ENCODE measurements around the gene FMNL2.
A peak's percentile ranks its signal among the peaks of the same experiment; 100 is the strongest.
"Not testable (repeated sequence)": the region's sequence is repeated elsewhere in the genome, so short reads cannot be mapped to it uniquely, and the experiment has no call there.

The FMNL2 gene

DNA sequence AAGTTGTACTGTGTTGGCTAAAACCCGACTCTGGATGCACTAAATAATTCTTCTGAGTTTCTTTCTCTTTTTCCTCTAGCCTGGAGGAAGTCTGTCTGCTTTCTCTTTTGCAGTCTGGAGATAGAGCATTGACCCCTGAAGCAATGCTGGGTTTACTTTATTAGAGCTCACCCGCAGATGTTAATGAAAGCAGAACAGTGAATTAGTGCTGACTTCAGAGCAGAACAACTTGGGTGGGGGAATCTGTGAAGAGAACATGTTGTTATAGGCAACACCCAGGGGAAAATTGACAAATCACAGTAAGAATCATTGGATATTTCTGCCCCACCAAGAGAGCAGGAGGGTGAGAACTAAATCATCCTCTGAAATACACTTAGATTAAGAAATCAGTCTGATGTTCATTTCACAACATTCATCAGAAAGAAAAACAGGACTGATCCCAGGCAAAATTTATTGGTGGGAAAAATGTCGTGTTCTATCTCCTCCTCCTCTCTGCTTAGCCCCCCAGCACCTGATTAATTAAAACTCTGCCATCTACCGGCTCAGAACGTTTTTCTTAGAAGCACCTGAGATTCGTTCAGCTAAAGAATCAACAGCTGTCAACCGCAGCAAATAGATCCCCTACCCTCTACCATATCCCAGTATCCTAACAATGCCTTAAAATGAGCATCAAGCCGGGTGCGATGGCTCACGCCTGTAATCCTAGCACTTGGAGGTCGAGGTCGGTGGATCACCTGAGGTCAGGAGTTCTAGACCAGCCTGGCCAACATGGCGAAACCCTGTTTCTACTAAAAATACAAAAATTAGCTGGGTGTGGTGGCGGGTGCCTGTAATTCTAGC lies 165.1 kb downstream of the FMNL2 start:
- DNase-seq: peak; percentile 22

DNA sequence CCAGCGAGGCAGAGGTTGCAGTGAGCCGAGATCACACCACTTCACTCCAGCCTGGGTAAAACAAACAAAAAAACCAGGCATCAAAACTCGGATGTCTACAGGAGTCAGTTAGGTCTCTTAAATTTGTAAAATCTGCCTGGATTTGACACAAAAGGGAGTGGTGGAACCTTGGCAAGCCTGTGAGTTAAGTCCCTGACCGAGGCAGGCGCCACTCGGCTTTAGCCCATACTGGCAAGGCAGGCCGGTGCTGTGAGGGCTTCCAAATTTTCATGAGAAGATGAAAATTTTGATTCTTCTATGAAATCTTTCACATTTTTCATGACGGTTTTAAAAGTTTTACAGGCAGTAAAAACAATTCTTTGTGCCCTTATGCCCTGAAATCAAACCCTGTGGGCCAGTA lies 165.8 kb downstream of the FMNL2 start:
- no peak for DNase-seq

DNA sequence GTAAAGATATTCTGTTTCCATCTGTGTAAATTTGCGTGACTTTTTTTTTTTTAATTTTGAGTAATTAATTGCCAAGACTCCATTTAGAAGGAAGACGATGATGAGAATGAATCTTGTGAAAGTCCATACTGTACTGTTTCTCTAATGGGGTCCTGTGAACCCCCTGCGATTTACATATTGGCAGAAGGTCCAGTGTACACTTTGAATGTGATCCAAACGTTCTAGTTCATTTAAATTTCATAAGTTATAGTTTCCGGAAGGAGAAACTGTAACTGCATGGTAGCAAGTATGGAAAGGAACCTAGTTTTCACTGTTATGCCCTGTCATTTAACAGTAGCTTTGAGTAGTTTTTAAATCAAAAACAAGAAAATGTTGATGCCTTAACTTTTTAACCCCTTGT lies 166.7 kb downstream of the FMNL2 start:
- DNase-seq: no peak

DNA sequence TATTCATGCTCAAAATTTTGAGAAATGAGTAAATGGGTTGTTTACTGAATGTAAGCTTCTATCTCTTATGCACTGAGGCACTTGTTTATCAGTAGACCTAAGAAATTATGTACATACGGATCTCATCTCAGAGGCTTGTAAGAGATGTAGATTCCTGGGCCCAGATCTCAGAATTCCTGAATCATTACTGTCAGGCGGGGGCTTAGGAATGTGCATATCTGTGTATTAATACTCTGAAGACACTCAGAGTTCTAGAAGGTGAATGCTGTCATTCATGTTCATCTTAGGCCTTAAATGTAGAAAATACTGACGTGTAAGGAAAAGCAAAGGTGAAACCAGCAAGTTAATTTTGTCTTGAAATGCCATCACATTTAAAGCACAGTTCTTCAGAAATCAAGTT lies 169.6 kb downstream of the FMNL2 start:
- DNase-seq: peak; percentile 63

DNA sequence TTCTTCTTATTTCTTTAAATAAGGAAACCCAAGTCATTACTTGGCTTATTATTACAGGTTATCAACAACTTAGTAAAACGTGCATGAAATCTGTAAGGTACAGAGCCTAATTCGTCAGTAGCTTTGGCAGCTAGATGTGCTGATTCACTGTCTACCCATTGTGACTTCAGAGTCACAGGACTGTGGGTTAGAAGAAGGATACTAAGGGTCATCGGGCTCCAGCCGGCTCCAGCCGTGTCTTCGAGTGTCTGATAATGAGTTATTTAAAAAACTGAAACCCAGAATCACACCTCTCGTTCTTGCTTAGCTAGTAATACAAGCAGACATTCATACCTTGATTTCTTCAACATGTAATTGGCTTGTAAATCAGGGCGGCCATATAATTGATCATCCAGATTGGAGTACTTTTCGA lies 170.5 kb downstream of the FMNL2 start:
- no peak for DNase-seq

DNA sequence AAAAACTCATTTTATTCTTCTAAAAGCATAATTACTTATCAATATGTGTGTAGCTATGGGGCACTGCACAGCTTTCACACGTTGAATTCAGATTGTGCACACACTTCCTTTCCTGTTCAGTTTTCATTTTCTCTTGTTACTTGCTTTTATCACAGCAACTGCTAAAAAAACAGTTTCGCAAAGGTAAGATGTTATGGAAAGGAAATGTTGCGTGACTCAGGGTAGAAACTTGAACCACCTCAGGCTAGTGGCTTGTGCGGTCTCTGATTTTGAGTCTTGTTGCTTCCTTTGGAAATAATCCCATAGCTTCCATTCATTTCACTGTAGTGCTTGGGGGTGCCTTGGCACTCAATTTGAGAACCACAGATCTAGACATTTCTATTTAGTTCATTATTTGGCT lies 171.9 kb downstream of the FMNL2 start:
- peak; percentile 51 for DNase-seq

DNA sequence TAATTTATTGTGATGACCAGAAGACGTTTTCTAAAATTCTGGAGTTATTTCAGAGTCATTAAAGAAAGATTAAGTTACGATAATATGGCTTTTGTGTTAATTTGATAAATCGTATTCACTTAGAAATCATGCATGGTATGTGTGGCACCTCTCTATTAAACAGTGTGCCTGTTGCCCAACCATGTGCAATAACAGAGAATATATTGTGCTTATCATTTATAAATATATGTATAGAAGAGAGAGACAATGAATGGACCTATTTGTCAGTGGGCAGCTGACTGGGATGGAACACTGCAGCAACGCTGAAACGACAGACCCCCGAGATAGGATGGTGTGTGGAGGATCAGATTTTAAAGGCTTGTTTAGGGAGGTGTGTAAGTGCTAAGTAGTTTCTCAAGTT lies 172.9 kb downstream of the FMNL2 start:
- DNase-seq: no peak

DNA sequence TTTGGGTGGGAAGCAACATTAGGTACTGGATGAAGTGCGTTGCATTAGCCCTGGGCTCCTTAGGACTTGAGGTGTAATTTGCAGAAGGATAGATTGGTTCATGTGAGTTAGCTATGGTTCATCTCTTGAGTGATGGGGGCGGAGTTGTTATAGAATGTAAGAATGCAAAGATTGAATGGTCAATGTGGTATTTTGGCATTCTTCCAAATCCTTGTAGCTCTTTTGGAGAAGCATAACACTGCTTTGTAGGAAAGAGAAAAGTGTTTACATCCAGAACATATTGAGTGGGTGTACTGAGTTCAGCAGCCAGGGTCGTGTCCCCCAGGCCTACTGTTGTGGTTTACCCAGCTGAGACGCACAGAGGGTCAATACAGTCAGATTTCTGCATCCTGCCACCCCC lies 173.5 kb downstream of the FMNL2 start:
- DNase-seq: peak; percentile 67

DNA sequence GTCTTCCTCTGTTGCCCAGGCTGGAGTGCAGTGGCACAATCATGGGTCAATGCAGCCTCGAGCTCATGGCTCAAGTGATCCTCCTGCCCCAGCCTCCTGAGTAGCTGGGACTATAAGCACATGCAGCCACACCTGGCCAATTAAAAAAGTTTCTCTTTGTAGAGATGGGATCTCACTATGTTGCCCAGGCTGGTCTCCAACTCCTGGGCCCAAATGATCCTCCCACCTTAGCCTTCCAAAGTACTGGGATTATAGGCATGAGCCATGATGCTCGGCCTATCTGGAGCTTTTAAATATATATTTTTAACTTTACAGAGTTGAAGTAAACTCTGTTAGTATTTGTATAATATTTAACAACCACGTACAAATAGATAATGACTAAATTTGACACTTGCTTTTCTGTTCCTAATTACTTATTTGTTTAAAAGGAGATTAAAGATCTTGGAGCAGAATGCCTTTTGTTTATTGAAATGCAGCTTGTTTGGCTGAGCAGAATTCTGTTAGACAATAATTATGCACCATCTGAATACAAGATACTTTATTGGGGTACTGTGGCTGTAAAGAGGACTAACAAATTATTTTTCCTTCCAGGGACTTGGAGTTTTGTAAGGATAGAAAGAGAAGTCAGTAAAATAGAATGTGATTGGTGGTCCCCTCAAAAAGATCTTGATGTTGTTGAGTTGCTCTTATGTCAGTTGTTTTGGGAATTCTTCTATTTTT lies 175.0 kb downstream of the FMNL2 start:
- DNase-seq: no peak

DNA sequence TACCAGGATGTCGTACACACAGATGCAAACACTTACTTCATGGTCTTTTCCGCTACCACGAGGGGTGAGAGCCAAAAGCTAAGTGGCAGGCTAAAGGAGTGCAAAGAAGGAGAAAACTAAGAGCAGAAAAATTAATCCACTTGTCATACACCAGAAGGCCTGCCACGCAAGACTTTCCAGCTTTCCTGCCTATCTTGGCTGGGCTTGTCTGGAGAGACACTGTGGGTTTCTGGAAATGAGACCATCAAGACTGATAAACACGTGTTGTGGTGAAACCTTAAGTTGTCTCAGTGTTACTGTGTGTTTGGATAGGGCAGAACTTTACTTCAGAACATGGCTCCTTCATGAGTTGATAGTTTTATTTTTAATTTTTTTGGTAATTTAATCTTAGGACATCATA lies 175.6 kb downstream of the FMNL2 start:
- DNase-seq: no peak

DNA sequence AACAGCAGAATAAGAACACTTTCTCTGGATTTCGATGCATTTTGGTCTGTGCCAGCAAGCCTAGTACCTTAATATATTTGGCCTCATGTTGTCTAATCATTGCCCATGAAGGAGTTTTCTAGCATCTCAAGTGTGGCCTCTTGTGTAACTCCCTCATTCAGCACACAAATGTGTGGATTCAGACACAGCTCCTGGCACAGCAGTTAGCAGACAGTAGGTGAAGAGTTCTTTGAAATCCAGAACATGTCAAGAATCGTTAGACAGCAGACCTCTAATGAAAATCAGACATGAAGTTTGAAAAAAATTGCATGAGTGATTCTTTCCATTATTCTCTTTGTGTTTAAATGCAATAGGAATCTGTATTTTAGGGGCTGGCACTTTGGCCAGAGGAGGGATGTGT lies 177.0 kb downstream of the FMNL2 start:
- no peak for DNase-seq

DNA sequence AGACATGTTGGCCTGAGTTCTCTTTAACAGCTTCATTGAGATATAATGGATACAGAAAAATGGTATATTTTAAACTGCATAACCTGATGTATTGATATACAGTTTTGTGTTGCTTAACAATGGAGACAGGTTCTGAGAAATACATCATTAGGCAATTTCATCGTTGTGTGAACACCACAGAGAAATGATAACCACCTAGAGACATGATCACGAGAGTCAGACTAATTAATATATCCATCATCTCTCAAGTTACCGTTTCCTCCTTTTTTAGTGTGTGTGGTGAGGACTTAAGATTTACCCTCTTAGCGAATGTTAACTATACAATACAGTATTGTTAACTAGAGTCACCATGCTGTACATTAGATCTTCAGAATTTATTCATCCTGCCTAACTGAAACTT lies 178.1 kb downstream of the FMNL2 start:
- no peak for DNase-seq

DNA sequence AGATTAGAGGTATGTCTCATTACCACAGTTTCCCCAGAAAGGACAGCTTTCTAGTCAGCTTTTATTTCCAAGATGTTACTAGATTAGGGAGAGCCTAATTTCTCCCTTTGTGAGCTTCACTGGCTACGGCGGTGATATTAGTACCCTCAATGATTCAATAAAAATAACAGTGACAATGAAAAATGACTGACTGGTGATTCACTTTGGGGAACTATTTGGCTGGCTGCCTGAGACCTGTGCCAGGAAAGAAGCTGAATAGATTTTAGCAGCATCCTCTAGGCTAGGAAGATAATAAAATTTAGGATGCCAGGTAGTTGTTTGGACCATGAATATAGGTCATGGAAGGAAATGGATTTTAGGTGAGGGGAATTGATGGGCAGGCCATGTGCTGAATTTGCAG lies 178.7 kb downstream of the FMNL2 start:
- peak; percentile 68 for DNase-seq

DNA sequence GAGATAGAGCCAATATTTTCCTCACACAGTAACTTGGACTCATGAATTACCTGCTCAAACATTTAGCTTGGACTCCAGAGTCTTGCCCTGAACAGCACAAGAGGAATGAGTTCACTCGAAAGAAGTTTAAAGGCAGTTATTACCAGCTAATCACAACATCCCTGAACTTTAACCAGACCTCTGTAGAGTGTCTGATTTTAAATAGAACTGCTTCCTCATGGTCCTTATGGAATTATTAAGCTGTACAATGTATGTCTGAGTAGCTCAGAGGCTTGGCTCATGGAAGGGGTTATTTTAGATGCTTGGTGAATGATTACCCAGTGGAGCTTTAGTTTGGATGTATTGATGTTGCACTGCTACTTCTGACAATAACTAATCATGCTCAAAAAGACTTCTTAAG lies 183.1 kb downstream of the FMNL2 start:
- no peak for DNase-seq

DNA sequence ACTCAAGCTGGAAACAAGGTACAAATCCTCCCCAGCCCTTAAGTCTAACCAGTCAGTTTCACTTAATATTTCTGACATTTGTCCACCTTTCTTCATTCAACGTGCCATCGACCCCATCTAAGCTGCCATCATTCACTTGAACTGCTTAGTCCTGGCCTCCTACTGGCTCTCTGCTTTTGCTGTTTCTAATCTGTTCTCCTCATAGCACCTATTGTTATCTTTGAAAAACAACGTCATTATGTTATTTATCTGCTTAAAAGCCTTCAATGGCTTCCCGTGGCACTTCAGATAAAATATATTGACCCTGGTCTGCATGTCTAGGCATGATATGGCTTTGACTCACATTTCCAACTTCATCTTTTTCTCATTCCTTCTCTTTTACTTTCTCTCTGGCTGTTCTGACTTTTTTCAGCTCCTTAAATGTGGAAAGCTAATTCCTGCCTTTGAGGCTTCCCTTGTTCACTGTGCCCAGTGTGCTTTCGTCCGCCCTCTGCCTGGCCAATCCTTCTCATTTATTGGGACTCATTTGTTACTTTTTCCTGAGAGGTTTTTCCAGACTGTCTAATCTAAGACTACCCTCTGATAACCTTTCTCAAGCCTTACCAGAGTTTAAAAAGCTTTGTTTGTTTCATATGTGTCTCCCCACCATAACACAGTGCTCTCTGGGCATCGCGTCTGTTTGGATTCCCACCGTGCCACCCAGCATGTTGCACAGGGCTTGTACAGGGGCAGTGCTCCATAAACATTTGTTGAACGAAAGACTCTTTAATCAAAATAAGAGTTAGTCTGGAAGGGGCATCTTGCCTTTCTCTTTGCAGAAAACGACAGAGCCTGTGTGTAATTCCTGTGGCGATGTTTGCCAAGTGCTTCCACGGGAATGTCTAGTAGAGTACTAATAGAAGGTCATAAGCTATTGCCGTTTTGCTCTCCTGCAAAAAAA lies 183.9 kb downstream of the FMNL2 start:
- DNase-seq: no peak

DNA sequence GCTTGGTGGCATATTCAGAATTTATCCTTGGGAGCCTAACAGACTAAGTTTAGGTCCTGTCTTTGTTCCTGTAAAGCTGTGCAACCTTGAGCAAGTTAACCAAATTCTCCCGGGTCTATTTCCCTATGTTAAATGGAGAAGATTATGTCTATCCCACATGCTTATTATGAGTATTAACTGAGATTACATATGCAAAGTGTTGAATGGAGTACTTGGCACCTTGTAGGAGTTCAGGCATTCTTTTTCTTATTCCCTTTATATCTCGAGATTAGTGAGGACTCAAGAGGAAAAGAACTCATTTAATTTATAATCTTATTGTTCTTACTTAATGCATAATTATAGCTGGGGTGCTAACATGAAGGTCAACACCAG lies 184.6 kb downstream of the FMNL2 start:
- DNase-seq: no peak

DNA sequence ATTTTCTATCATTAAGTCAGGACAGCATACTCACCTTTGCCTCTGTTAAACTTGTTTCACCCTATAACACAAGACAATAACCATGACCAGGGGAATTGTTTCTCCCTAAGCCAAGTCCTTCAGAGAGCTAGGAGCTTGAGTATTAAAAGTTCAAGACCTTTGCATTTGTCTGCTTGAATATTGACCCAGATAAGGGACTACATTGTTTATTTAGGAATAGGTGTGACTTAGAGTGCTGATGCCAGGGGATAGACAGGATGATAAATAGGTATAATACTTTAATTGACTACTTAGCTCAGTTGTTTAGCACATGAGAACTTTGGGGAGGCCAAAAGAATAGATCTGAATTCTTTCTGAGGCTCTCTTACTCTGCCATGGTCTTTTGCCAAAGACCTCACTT lies 185.8 kb downstream of the FMNL2 start:
- DNase-seq: no peak

DNA sequence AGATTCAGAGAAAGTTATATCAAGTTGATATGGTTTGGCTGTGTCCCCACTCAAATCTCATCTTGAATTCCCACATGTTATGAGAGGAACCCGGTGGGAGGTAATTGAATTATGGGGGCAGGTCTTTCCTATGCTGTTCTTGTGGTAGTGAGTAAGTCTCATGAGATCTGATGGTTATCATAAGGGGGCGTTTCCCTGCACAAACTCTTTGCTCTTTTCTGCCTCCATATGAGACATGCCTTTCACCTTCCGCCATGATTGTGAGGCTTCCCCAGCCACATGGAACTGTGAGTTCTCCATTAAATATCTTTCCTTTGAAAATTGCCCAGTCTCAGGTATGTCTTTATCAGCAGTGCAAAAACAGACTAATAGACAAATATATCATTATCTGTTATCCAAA lies 187.5 kb downstream of the FMNL2 start:
- not testable (repeated sequence) for DNase-seq

DNA sequence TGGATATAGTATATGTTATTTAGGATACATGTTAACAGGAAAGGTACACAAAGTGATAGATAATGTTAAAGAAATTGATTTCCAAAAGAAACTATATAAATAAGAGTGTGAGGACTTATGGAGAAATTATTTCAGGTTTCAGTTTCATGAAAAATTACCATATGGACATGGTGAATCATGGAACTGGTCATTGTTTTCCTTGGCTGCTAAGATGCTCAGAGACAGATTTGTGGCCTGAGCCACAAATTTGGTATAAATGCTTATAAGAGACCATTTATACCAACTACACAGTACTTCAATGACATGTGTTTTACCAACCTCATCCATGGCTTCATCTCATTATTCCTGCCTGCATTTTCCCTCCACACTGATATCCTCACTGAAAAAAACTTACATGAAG lies 188.1 kb downstream of the FMNL2 start:
- peak; percentile 74 for DNase-seq

DNA sequence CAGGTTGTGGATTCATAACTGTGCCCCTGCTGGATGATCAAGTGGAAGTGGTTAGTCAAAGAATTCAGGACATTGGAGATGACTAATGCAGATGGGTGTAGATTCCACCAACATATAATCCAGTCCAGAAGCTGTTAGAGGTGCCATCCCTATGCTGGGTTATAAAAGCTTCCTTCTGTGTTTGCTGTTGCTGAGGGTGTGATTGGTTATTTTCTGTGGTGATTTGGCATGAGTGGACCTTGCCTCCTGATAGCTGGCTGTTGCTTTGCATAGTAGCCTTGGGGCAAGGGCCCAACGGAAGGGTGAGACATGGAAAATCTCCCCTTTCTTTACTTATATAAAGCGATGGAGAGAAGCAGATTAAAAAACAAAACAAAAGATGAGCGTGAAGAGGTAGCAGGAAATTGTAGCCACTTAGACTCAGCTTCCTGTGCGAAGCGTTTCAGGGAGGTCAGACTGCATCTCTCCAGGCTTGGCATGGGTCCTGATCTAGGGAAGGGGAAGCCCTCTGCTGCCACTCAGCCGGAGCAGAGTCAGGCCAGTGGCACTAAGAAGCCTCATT lies 190.4 kb downstream of the FMNL2 start:
- DNase-seq: peak; percentile 75

DNA sequence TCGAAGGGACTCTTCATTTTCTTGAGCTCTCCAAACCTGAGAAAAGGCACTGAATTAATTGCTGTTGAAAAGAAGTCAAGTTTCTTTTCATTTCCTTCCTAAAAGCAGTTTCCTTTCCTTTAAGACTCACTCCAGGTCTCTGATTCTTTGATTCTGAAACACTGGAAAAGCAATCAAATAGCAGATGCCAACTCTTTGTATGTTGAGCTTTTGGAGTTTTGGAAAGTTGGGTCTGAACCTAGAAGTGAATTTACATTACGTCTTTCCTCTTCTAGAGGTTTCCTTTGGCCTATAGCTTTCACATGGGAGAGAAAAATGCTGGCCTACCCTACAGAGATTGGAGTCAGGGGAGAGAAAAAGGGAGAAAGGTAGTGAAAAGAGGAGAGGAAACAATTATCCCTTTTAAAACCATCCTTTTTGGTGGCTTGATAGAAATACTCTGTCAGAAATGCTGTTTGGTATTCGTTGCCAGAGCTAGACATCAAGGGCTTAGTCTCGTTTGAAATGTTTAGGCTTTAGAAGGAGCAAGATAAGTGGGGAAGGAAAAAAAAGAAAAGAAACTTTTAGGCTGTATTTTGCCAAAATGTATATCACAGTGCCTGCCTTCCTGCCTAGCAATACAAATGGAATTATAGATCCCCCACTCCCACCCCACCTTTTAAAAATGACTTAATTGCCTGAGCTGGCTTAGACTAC lies 194.6 kb downstream of the FMNL2 start:
- DNase-seq: no peak

DNA sequence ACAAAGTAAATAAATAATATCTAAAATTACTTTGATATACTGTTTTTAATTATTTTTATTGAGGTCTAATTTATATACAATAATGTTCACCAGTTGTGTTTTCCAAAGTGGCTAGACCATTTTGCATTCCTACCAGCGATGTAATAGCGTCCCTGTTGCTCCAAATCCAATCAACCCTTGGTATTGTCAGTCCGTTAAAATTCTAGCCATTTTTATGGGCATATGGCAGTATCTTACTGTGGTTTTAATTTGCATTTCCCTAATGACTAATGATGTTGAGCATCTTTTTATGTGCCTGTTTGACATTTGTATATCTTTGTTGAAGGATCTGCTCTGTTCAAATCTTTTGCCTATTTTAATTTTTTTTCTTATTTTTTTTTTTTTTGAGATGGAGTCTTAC lies 197.3 kb downstream of the FMNL2 start:
- peak; percentile 46 for DNase-seq

Data from fibroblast of upper back skin (primary cell).